ENCODE data around the gene CST9. TPM values are rescaled to one million over a fixed set of nuclear protein-coding genes. Genes with fewer than 3 reads are reported as not detected.

CST9 gene
- not detected for total RNA-seq (2021; fragmentation: NEBNext Ultra II Directional; extraction: Animal tissue kit (Norgen Biotek cat#: 25700))
- long read RNA-seq: 0 reads

- DNase-seq: no peak
- Mint-ChIP-seq H3K27ac (no peak within 1 kb of the TSS), H3K27me3 (ENCODE audit: insufficient read depth) (peaks cover 37% of the 10 kb centered on the region), H3K9me3 (no peaks in the 10 kb centered on the region), H3K4me1 (ENCODE audit: low read depth) (peaks cover 9% of the 10 kb centered on the region), H3K4me3 (no peak within 1 kb of the TSS), H3K36me3 (ENCODE audit: low read depth) (no peaks in the 10 kb centered on the region)
- no peak for TF ChIP-seq CTCF (IDR thresholded peaks at IDR 0.05)
Observed at GRCh38 chr20:23605867-23606651, at the start of gene CST9. Gene CST9, minus strand, starts transcription at chr20:23605917. Its CDS starts 53 bp downstream, at chr20:23605864.

GRCh38 chr20:23654717-23655116 lies 49.0 kb upstream of the CST9 start:
- peaks cover 10% of the 10 kb centered on the region for H3K4me1 Mint-ChIP-seq (ENCODE audit: low read depth)
- peaks cover 9% of the 10 kb centered on the region; the same call in 1 of the 2 replicates for H3K27me3 Mint-ChIP-seq (ENCODE audit: insufficient read depth)
- no peaks in the 10 kb centered on the region for H3K36me3 Mint-ChIP-seq (ENCODE audit: low read depth)
- DNase-seq: no peak
- H3K9me3 Mint-ChIP-seq: no peaks in the 10 kb centered on the region
- TF ChIP-seq CTCF (IDR thresholded peaks at IDR 0.05): no peak
- no peak overlapping the region for H3K4me3 Mint-ChIP-seq
- no peak overlapping the region for H3K27ac Mint-ChIP-seq

GRCh38 chr20:23654000-23654399 lies 48.3 kb upstream of the CST9 start:
- H3K27me3 Mint-ChIP-seq (ENCODE audit: insufficient read depth): peaks cover 9% of the 10 kb centered on the region; the same call in 1 of the 2 replicates
- no peak for DNase-seq
- no peak for TF ChIP-seq CTCF (IDR thresholded peaks at IDR 0.05)
- no peak overlapping the region for H3K4me3 Mint-ChIP-seq
- no peaks in the 10 kb centered on the region for H3K9me3 Mint-ChIP-seq
- H3K4me1 Mint-ChIP-seq (ENCODE audit: low read depth): peaks cover 10% of the 10 kb centered on the region
- H3K27ac Mint-ChIP-seq: no peak overlapping the region
- H3K36me3 Mint-ChIP-seq (ENCODE audit: low read depth): no peaks in the 10 kb centered on the region

GRCh38 chr20:23653400-23653938 lies 47.8 kb upstream of the CST9 start:
- TF ChIP-seq CTCF (IDR thresholded peaks at IDR 0.05): no peak
- no peak for DNase-seq
- Mint-ChIP-seq H3K4me1 (ENCODE audit: low read depth) (peaks cover 8% of the 10 kb centered on the region), H3K9me3 (no peaks in the 10 kb centered on the region), H3K36me3 (ENCODE audit: low read depth) (no peaks in the 10 kb centered on the region), H3K27me3 (ENCODE audit: insufficient read depth) (peaks cover 10% of the 10 kb centered on the region; the same call in 1 of the 2 replicates), H3K27ac (no peak overlapping the region), H3K4me3 (no peak overlapping the region)

GRCh38 chr20:23652926-23653325 lies 47.2 kb upstream of the CST9 start:
- Mint-ChIP-seq H3K4me1 (ENCODE audit: low read depth) (peaks cover 3% of the 10 kb centered on the region), H3K27ac (no peak overlapping the region), H3K36me3 (ENCODE audit: low read depth) (no peaks in the 10 kb centered on the region), H3K9me3 (no peaks in the 10 kb centered on the region), H3K27me3 (ENCODE audit: insufficient read depth) (peaks cover 10% of the 10 kb centered on the region; the same call in 1 of the 2 replicates), H3K4me3 (no peak overlapping the region)
- DNase-seq: no peak
- TF ChIP-seq CTCF (IDR thresholded peaks at IDR 0.05): no peak

Data from HFFc6 (cell line).